Right hindlimb (tissue), 1 donor: Measurements from ENCODE around the gene ARID1B.
"Not testable (repeated sequence)": the region's sequence is repeated elsewhere in the genome, so short reads cannot be mapped to it uniquely, and the experiment has no call there.

Experiments
- DNase-seq: peaks from one replicate; pipeline ENCODE4 v3.0.0-alpha.2; 2018

Gene ARID1B

DNA sequence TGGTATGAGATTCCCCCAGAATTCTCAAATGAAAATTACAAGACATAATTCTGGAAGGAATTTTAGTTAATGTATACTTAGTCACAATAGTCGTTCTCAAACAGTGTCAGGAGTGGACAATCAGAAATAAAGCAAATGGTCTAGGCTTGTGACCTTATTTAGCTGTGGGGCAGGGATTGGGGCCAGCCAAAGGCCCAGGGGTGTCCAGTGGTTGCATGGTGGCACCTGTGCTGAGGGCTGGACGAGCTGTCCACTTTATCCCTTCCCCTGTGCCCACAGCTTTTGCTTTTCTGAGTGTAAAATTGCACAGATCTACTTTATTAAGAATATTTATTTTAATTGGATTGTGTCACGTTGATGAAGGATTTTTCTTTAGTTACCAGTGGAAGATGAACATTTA is 195.0 kb downstream of the ARID1B start:
- DNase-seq, result no peak

DNA sequence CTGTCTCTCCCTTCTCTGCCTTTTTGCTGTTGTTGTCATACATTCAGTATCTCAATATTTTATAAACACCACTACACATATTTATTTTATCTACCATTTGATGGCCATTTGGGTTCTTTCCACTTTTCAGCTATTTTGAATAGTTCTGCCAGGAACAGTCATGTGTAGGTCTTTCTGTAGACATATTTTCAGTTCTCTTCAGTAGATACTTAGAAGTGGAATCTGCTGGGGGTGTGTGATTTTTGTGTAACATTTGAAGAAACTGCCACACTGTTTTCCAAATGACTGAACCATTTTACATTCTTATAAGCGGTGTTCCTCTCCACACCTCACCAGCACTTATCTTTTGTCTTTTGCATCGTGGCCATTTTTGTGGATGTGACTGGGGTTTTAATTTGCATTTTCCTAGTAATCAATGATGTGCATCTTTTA is 197.7 kb downstream of the ARID1B start:
- no peak for DNase-seq

DNA sequence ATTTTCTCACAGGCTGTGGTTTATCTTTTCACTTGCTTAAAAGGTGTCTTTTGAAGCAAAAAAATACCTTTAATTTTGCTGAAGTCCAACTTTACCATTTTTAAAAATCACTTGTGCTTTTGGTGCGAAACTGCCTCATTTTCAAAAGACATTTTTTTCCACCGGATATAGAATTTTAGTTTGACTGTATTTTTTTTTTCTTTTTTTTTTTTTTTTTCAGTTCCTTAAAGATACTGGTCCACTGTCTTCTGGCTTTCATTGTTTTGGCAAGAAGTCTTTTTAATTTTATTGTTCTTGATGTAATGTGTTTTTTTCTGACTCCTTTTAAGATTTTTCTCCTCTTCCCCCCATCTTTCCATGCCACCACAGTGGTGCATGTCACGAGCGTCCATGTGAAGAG is 198.2 kb downstream of the ARID1B start:
- no peak for DNase-seq

DNA sequence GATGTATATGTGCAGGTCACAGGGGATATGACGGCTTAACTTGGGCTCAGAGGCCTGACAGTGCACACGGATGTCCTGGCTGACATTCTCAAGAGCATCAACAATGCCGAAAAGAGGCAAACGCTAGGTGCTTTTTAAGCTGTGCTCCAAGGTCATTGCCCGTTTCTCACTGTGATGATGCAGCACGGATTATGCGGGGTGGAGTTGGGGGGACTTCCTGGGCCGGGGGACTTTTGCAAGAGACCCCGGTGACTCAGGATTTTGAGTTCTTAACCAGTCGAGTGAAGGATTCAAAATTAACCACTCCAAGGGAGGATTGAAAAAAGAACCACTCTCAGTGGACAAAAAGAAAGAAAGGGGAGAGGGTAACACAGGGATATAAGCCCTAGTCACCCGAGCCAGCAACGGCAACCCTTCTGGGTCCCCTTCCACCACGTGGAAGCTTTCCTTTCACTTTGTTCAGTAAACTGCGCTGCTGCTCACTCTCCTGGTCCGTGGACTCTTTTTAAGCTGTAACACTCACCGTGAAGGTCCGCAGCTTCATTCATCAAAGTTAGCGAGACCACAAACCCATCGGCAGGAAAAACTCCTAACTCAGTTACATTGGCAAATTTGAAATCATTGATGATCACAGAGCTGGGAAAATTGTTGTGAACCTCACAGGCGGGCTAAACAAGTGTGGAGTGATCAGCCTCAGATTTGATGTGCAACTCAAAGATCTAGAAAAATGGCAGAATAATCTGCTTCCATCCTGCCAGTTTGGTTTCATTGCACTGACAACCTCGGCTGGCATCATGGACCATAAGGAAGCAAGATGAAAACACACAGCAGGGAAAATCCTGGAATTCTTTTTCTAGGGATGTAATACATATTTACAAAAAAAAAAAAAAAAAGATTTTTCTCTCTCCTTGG is 199.3 kb downstream of the ARID1B start:
- DNase-seq, result peak; percentile 45

DNA sequence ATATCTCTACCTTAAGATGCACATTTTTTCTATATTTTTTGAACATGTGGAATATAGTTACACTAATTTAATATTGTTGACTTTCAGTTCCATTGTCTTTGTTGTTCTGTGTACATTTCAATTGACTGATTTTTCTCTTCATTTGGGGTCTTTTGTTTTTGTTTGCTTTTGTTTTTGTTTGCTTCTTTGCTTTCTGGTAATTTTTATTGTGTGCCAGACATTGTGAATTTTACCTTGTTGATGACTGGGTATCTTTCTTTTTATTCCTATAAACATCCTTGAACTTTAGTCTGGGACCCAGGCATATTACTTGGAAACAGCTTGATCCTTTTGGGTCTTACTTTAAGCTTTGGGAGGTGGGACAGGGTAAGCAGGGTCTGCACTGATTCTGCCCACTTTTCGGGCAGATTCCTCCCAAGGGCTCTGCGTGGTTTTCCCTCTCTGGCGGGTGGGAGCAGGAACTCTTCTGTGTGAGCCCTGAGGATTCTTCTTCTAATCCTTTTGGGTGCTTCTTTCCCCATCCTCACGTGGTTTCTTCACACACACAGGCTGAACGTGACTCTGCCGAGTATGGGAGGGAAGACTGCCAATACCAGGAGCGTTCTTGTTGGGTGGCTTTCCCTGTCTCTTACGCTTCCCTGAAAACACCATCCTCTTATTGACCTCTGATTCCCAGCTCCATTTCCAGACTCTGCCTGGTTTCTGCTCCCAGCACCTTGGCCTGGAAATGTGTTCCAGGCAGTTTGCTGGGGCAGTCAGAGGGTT is 200.5 kb downstream of the ARID1B start:
- no peak for DNase-seq

DNA sequence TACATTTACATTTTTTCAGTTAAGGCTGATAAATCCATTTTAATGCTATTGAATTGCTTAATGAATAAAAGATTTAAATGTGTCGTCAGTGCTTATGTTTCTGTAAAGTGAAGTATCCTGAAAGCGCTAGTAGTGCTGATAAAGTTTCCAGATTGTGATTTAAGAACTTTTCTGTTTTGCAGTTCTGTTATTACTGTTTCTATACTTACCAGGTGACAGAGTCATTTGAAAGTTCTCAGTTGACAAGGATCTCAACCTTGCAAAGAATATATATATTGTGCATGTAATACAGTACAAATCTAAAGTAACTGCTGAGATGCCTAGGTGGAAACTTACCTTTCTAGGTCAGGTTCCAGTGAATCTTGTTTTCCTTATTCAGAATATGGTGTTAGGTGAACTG is 201.8 kb downstream of the ARID1B start:
- no peak for DNase-seq

DNA sequence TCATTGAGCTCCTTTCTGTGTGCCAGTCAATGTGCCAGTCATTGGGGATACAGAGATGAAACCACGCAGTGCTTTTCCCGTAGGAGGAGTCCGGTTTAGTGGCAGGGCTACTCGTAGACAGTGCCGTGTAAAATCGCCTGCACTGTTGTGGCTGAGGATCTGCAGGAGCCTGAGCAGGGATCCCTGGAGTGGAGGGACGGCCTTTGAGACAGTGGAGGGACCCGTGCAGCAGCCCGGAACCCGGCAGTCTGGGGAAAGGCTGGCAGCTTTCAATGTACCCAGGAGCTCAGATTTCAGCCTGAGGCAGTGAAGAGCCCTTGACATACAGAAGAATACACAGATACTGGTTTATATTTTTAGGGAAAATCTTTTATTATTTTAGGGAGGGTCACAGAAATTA is 203.3 kb downstream of the ARID1B start:
- no peak for DNase-seq

DNA sequence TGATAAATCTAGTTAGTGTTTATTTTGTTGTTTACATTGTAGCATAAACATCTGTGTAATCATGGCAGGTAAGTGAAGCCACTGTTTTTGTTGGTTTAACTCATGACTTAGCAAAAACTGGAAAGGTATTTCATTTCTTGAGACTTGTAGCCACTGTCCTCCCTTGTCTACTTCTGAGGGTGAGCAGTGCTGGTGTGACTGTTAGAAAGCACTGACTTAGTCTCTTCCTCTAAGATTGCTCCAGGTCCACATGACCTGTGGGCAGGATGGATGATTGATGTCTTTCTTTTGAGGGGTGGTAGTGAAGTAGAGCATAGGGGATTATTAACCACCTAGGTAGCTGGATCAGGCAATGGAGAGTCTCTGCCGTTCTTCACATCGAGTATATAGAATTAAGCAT is 203.8 kb downstream of the ARID1B start:
- DNase-seq, result no peak

DNA sequence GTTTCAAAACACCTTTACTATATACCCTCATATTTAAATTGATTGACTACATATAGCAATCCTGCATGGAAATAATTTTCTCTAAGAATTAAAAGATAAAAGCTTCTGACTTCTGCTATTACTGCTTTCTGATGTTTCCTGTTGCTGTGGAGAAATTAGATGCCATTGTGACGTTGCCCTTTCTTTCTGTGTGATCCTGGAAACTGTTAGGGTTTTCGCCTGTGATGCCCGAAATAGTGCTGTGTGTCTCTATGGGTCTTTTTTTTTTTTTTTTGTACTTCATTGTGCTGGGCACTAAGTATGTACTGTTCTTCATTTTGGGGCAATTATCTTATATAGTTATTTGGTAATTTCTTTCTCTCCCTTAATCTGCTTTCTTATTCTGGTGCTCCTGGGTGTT is 205.0 kb downstream of the ARID1B start:
- DNase-seq, result no peak

DNA sequence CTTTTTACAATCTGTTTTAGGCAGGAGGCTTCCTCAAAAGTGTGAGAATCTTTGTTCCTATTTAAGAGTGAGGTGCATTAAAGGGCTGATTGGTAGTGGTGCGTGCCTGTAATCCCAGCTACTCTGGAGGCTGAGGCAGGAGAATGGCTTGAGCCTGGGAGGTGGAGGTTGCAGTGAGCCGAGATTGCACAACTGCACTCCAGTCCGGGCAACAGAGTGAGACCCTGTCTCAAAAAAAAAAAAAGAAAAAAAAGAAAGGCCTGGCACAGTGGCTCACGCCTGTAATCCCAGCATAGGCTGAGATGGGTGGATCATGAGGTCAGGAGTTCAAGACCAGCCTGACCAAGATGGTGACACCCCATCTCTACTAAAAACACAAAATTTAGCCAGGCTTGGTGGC is 205.7 kb downstream of the ARID1B start:
- not testable (repeated sequence) for DNase-seq

DNA sequence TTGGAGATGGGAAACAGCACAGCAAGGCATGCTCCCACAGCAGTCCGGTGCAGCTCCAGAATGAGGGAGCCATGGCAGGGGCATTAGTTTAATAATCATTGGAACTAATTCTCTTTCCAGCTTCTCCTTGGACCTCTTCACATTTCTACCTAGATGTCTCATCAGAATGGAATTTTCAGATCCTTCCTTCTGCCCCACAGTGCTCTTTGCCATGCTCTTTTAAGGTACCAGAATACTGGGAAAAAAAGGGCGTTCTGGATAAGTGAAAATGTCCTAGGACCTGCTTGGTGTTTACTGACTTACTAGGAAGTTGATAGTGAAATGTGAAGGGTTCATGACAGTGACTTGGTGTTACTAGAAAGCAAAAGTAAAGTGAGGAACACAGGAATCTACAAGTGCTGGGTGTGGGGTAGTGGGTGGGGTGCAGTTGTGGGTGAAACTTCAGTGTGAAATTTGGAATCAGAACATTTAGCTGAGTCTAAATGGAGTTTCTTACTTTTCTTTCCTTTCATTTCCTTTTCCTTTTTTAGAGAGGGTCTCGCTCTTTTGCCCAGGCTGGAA is 207.1 kb downstream of the ARID1B start:
- no peak for DNase-seq

DNA sequence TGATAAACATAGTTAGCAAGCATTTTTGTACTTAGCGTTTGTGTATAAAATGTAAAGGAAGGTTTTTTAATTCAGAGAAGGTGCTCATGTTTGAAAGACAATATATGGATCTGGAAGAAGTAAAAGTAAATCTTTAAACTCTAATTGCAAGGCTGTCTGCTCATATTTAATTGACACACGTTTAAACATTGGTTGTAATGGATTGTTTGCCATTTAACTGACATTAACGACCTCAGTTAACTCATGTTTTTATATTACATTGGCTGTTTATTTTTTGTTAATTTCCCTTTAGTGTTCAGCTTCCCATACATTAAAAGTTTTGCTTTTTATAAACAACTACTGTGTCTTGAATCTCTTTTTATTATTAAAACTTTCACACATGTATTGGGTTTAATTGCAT is 208.1 kb downstream of the ARID1B start:
- no peak for DNase-seq

DNA sequence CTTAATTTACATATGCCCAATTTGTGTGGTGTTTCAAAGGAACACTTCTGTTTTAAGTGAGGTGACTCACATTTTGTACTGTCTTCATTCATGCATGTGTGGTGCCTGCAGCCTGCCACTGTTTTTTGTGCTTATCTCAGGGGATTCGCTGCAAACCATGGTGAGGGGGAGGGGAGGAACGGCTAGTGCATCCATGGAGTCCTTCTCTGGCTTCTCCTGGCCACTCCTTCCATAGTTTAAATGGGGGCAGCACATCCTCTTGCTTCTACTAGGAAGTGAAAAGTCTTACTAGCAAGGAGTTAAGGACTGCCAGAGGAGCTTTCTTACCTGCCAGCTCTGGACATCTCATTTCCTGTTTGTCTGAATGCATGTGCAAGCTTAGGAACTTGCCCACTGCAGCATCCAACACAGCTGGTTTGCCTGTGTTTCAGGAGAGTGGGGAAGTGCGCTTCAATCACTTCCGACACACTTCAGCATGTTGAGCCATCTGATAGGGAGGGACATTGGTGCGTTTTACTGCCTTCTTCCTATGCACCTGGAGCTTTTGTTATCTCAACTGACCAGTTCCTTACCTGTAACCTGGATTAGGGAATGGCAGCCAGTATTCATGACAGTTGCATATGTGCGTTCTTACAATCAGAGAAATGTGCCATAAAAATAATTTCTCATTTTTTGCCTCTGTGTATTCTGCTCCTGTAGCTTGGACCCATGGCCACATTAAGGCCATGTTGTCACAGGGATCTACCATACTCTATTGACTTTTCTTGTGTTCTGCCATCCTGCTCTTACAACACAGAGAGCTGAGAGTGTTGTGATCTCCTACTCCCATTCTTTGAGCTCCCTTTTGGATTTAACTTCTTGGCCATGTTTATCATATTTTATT is 211.3 kb downstream of the ARID1B start:
- DNase-seq, result no peak

DNA sequence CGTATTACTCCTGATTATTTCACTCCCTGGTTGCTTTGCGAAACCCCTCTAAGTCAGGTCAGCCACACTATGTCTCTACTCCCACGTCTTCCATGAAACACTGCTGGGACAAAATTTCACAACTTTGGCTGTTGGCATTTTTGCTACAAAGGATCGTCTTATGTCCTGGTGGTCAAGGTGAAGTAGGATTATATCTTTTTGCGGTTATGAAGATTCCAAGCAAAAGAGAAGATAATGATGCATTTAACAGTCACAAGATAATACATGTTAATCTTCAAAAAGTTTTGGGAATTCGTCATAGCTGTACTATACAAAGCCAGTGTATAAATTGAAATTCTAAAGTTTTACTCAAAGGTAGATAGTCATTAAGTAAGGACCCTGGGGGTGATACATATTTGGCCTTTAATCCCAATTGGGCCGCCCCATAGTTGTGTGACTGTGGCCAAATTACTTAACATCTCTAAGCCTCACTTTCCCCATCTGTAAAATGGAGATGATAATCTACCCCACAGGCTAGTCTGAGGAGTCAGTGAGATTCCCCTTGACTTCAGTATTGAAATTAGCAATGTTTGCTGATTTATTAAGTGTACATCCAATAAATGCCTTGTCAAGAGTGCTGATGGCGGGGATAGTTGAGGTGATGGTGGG is 212.1 kb downstream of the ARID1B start:
- no peak for DNase-seq

DNA sequence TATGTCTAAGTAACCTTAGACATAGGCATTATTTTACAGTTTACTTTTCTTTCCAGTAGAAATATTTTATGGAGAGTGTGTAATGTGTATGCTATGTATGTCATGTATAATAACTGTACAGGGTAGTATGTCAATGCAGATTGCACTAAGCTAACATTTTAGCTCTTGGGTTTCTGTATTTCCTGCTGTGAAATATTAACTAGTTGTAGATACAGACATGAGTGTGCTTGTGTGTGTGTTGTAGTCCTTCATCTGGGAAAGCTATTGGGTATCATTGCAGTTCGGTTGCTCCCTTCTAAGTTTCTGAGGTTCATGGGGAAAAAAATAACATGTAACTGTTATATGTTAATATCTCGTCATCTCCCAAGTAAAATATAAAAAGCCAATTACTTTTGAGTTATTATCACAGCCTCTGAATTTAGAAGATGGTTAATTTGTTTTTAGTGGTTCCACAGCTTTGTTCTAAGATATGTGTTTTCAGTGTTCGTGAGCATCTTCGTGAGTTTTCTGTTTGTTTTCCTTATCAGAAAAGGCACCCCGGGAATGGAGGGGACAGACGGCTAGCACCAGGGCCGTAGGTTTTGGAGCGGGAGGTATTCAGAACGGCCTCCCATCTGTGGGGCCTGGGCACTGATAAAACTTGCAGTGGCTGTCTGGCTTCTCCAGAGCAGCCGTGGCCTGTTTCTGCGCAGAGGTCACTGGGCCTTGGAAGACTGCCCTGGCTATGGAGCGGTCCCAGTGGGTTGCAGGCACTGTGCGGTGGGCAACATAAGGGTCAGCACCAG is 215.0 kb downstream of the ARID1B start:
- no peak for DNase-seq

DNA sequence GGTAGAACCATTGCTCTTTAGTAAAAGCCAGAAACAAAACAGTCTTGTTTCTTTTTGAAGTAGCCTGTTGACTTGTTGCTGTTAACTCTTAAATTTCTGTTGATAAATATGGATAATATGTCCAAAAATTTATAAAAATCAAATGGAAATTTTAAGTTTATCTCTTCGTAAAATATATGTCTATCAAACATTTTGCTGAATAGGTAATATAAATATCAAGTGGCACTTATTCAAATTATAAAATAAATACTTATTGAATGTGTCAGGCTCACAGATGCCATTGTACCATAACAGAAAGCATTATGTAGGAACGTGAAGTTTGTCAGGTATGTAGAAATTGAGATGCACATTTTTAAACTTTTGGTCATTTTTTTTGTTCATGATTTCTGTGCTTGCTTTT is 216.5 kb downstream of the ARID1B start:
- no peak for DNase-seq

DNA sequence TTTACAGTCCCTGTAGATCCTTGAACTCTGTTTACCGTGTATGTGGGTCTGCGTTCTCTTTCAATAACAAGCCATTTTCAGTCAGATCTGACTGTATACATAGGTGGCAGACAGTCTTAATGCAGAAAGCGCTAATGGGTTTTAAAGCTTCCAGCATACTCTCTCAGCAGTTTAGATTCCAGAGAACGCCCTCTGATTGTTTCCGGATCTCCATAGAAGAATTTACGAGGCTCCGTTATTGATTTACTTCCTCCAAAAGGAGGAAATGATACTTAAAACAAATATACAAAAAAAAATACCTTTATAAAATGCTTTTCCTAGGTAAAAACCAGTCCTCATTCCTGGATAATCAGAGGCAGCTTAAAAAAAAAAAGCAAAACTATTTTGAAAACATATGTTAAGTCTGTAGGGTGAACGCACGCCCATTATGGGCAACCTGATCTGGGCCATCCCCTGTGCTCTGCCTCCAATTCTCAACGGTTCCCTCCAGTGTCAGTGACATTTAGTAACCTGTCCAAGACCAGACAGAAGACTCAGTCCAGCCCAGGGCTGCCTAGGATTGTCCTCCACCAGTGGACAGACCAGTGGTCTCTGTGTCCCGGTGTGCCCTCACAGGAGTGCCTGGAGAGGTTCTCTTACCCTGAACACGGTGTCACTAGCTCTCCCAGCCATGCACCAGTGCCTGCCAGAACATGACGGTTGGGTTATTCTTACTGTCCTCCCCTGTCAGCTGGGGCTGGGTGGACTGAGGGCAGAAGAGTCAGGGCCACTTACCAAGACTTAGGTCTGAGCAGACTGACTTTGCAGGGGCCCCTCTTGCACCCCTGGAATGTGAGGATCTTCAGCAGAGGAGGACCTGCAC is 217.3 kb downstream of the ARID1B start:
- DNase-seq, result no peak

DNA sequence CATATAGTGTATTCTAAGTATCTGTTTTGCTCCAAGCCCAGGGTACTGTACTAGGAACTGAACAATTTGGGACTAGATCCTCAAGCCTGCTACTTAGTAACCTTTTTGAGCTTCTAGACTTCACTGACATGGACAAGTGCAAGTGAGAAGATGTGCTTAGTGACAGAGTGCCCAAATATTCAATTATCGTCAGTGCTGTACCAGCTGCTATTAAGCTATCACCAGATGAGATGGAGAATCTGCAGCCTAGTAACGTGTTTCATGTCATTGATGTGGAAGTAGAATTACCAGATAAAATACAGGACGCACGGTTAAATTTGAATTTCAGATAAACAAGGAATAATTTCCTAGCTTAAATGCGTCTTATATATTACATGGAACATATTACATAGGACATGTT is 218.3 kb downstream of the ARID1B start:
- DNase-seq, result no peak

DNA sequence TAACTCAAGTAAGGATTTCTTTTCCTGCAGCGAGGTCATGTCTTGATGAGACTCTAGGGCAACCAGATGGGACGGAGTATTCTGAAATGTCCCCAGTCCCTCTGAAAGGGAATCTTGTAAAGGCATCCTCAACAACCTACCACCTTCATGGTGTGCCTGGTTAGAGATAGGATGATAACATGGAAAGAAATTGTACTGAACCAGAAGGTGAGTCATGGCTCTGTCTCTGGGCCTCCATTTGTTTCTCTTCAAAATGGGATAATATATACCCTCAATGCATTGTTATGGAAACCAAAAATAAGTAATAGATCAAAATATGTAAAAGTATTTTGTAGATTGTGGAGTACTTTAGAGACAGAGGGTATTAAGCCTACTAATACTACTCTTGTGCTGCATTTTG is 219.1 kb downstream of the ARID1B start:
- DNase-seq, result no peak

DNA sequence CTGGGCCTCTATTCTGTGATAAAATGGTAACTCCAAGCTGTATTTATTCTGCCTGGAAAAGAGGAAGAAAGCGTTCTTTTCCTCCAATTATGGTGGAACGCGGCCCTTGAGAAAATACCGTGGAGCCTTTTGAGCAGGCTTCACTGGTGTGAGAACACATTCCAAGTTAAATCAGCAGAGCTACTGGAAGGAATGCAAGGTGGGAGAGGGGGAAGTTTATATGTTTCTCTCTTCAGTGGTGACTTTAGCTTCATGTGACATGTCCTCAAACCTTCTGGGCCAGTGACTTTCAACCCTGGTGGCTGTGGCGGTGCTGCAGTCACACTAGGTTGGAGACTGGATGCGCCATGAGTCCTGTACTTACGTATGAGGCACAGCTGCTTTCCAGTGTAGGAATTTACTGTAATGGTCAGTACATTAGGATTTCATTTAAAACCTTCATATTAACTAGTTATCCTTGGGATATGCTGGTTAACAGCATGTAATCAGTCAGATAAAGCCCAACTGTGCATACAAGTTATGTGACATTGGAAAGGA is 221.7 kb downstream of the ARID1B start:
- no peak for DNase-seq
